Measurements from ENCODE around the gene IMPDH2. TPM values are rescaled to one million over a fixed set of nuclear protein-coding genes. Genes with fewer than 3 reads are reported as not detected.

IMPDH2 gene
- total RNA-seq, 2 experiments from 2014 or later = 295 to 360 TPM

- Histone ChIP-seq H3K79me2 (ENCODE audit: insufficient read depth, low read depth, low read length) (peaks cover 10% of the 10 kb centered on the region; the same call in 1 of the 2 replicates), H3K9me2 (ENCODE audit: insufficient read depth, low read length) (no peaks in the 10 kb centered on the region), H3K9me3 (ENCODE audit: low read length) (no peaks in the 10 kb centered on the region), H3K4me3 (ENCODE audit: low read depth, low read length, poor library complexity, severe bottlenecking) (no peak overlapping the region), H3K4me1 (ENCODE audit: insufficient read depth, low read length, poor library complexity, severe bottlenecking) (peaks cover 15% of the 10 kb centered on the region), H3K27ac (ENCODE audit: low read depth, low read length, poor library complexity, severe bottlenecking) (no peak overlapping the region), H2AFZ (ENCODE audit: low read length) (no peak overlapping the region), H3K4me2 (ENCODE audit: low read length) (no peak overlapping the region), H4K20me1 (ENCODE audit: insufficient read depth, low read length) (no peaks in the 10 kb centered on the region), H3K36me3 (ENCODE audit: insufficient read depth, low read length) (peaks cover 61% of the 10 kb centered on the region)
- intact Hi-C loops (cut with micrococcal nuclease; ENCODE audit: unreplicated experiment) = loop anchor here (1.0 kb wide), 1 partner anchor 26 kb away; no protein-coding TSS in a partner anchor
- CTCF ChIA-PET (ENCODE audit: unreplicated experiment) = interaction anchor here (0.8 to 1.2 kb wide), 2 partner anchors 24 to 26 kb away, joined by 3 to 7 read pairs; partner anchors contain the start of gene P4HTM
- POLR2A ChIA-PET = no interaction called here
- DNase-seq (ENCODE audit: low spot score) = peak; percentile 69
- TF ChIP-seq EZH2phosphoT487 (IDR thresholded peaks at IDR 0.05; ENCODE audit: borderline replicate concordance, low read depth, low read length) = no peak
- peak; percentile 82 for TF ChIP-seq CTCF (conservative IDR thresholded peaks at IDR 0.05; ENCODE audit: low read length)
- BruUV-seq (replicated peaks) = no TSS peak
Measured at GRCh38 chr3:49013738-49014660, 15.2 kb downstream of the IMPDH2 start.

DNA sequence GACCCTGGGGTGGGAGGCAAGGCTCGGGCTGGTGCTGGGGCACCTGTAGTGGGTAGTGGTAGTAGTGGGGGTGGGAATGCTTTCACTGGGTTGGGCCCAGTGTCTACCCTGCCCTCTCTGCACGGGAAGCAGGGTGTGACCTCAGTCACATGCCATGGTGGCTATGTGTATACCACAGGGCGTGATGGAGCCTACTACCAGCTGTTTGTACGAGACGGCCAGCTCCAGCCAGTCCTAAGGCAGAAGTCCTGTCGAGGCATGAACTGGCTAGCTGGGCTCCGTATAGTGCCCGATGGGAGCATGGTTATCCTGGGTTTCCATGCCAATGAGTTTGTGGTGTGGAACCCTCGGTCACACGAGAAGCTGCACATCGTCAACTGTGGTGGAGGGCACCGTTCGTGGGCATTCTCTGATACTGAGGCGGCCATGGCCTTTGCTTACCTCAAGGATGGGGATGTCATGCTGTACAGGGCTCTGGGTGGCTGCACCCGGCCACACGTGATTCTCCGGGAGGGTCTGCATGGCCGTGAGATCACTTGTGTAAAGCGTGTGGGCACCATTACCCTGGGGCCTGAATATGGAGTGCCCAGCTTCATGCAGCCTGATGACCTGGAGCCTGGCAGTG lies 16.0 kb downstream of the IMPDH2 start:
- intact Hi-C loops (cut with micrococcal nuclease; ENCODE audit: unreplicated experiment) = no loop called here
- DNase-seq (ENCODE audit: low spot score) = no peak
- H4K20me1 ChIP-seq (ENCODE audit: insufficient read depth, low read length) = peaks cover 6% of the 10 kb centered on the region; the same call in 1 of the 2 replicates
- no peaks in the 10 kb centered on the region for H3K9me3 ChIP-seq (ENCODE audit: low read length)
- no peak overlapping the region for H3K4me3 ChIP-seq (ENCODE audit: low read depth, low read length, poor library complexity, severe bottlenecking)
- BruUV-seq (replicated peaks) = no TSS peak
- ChIA-PET CTCF (ENCODE audit: unreplicated experiment) (interaction anchor here (1.2 kb wide), 1 partner anchor 24 kb away, joined by 7 read pairs; the partner anchor contains the start of gene P4HTM), POLR2A (no interaction called here)
- TF ChIP-seq CTCF (conservative IDR thresholded peaks at IDR 0.05; ENCODE audit: low read length) (no peak), EZH2phosphoT487 (IDR thresholded peaks at IDR 0.05; ENCODE audit: borderline replicate concordance, low read depth, low read length) (no peak)
- peaks cover 17% of the 10 kb centered on the region; the same call in 1 of the 2 replicates for H3K79me2 ChIP-seq (ENCODE audit: insufficient read depth, low read depth, low read length)
- peaks cover 15% of the 10 kb centered on the region for H3K4me1 ChIP-seq (ENCODE audit: insufficient read depth, low read length, poor library complexity, severe bottlenecking)
- H2AFZ ChIP-seq (ENCODE audit: low read length) = no peak overlapping the region
- H3K9me2 ChIP-seq (ENCODE audit: insufficient read depth, low read length) = no peaks in the 10 kb centered on the region
- H3K4me2 ChIP-seq (ENCODE audit: low read length) = no peak overlapping the region
- H3K36me3 ChIP-seq (ENCODE audit: insufficient read depth, low read length) = peaks cover 61% of the 10 kb centered on the region
- no peak overlapping the region for H3K27ac ChIP-seq (ENCODE audit: low read depth, low read length, poor library complexity, severe bottlenecking)
